Skeletal muscle tissue (tissue), 4 donors: ENCODE measurements around the gene ADK. TPM values are rescaled to one million over a fixed set of nuclear protein-coding genes. Genes with fewer than 3 reads are reported as not detected.
"Not testable (repeated sequence)": the region's sequence is repeated elsewhere in the genome, so short reads cannot be mapped to it uniquely, and the experiment has no call there.

ENCODE experiments used
- H3K27ac ChIP-seq: one replicate; pipeline ENCODE4 v1.7.0; 2013; ENCODE audit warnings: mild to moderate bottlenecking, low read depth, low read length, inconsistent platforms
- H3K27me3 ChIP-seq, 3 donors: one replicate each; pipeline ENCODE4 v1.7.0; 2013; ENCODE audit warnings: low read length in 3 of 3; ENCODE audit not compliant: control insufficient read depth in 3 of 3, insufficient read depth in 3 of 3
- H3K36me3 ChIP-seq, 3 donors: one replicate each; pipeline ENCODE4 v1.7.0; 2013; ENCODE audit warnings: low read length in 3 of 3; ENCODE audit not compliant: control insufficient read depth in 3 of 3, insufficient read depth in 3 of 3
- H3K4me1 ChIP-seq, 3 donors: one replicate each; pipeline ENCODE4 v1.7.0; 2013; ENCODE audit warnings: low read length in 3 of 3, mild to moderate bottlenecking in 3 of 3; ENCODE audit not compliant: control insufficient read depth in 3 of 3, insufficient read depth in 3 of 3
- H3K4me3 ChIP-seq, 3 donors: one replicate each; pipeline ENCODE4 v1.7.0; 2013; ENCODE audit warnings: low read length in 3 of 3
- H3K9ac ChIP-seq, 3 donors: one replicate each; pipeline ENCODE4 v1.7.0; 2013; ENCODE audit warnings: low read length in 3 of 3, mild to moderate bottlenecking in 3 of 3, moderate library complexity in 2 of 3, low read depth in 1 of 3
- H3K9me3 ChIP-seq, 3 donors: one replicate each; pipeline ENCODE4 v1.7.0; 2013; ENCODE audit warnings: low read length in 3 of 3; ENCODE audit not compliant: control insufficient read depth in 3 of 3
- total RNA-seq: library from RNA; depleted of rRNA; stranded (reverse); fragments of >200 nt; gene quantifications from one replicate; pipeline ENCODE4 v1.2.3, GENCODE V29; 2014
- donor health status: Osteomylitis.

ADK gene
- total RNA-seq, 1 donor from 2014 or later: 28.2 TPM

GRCh38 chr10:74117738-74118137 lies 33.3 kb upstream of the ADK start:
- no peak overlapping the region for H3K4me3 ChIP-seq
- H3K27ac ChIP-seq: no peak overlapping the region
- no peaks in the 10 kb centered on the region for H3K4me1 ChIP-seq
- H3K9me3 ChIP-seq: no peaks in the 10 kb centered on the region
- H3K36me3 ChIP-seq: peaks cover 42 to 85% (median 73%) of the 10 kb centered on the region in 3 donors
- no peak overlapping the region for H3K9ac ChIP-seq
- no peaks in the 10 kb centered on the region for H3K27me3 ChIP-seq

DNA sequence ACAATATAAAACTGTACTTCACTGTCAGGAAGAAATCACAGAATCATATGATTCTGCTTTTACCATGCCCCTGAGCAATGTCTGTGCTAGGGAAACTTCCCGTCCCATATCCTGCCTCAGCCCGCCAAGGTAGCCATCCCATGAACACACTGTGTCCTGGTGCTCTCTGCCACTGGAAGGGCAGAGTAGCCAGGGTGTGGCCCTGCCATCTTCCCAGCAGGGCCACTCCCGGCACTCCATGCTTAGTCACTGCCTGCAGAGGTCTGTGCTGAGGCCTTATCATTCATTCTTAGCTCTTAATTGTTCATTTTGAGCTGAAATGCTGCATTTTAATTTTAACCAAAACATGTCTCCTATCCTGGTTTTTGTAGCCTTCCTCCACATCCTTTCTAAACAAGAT lies 32.2 kb upstream of the ADK start:
- peaks cover 39 to 84% (median 76%) of the 10 kb centered on the region in 3 donors for H3K36me3 ChIP-seq

GRCh38 chr10:74120911-74121310 lies 30.1 kb upstream of the ADK start:
- no peak overlapping the region for H3K9ac ChIP-seq
- H3K4me3 ChIP-seq: no peak overlapping the region
- H3K27me3 ChIP-seq: no peaks in the 10 kb centered on the region
- peaks cover 19 to 78% (median 75%) of the 10 kb centered on the region in 3 donors for H3K36me3 ChIP-seq
- H3K27ac ChIP-seq: no peak overlapping the region
- H3K4me1 ChIP-seq: no peaks in the 10 kb centered on the region
- H3K9me3 ChIP-seq: no peaks in the 10 kb centered on the region

More for the DNA sequence above, 32.2 kb upstream of the ADK start:
- H3K9me3 ChIP-seq: no peaks in the 10 kb centered on the region
- no peak overlapping the region for H3K4me3 ChIP-seq
- H3K27me3 ChIP-seq: no peaks in the 10 kb centered on the region
- H3K4me1 ChIP-seq: no peaks in the 10 kb centered on the region
- no peak overlapping the region for H3K9ac ChIP-seq
- H3K27ac ChIP-seq: no peak overlapping the region

GRCh38 chr10:74121368-74121767 lies 29.7 kb upstream of the ADK start:
- Histone ChIP-seq H3K9ac (no peak overlapping the region), H3K4me1 (no peaks in the 10 kb centered on the region), H3K36me3 (peaks cover 20 to 78% (median 75%) of the 10 kb centered on the region in 3 donors), H3K9me3 (no peaks in the 10 kb centered on the region), H3K27ac (no peak overlapping the region), H3K27me3 (no peaks in the 10 kb centered on the region), H3K4me3 (no peak overlapping the region)

DNA sequence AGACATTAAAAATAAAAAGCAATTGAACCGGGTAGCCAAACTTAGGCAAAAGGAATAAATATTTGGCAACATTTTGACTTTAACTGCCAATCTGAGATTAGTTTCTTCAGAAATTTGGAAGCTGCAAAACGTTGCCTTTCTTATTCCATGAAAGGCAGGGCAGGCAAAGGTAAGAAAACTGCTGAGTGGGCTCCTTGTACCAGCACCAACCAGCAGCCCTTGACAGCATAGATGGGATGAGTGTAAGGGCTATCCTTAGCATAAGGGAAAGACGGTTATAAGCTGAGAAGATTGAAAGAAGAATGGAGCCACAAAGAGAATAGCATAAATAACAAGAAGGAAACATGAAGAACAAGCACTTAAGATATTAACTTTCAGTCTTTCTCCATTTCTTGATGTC lies 29.0 kb upstream of the ADK start:
- no peaks in the 10 kb centered on the region for H3K9me3 ChIP-seq
- H3K36me3 ChIP-seq: peaks cover 20 to 75% (median 74%) of the 10 kb centered on the region in 3 donors

DNA sequence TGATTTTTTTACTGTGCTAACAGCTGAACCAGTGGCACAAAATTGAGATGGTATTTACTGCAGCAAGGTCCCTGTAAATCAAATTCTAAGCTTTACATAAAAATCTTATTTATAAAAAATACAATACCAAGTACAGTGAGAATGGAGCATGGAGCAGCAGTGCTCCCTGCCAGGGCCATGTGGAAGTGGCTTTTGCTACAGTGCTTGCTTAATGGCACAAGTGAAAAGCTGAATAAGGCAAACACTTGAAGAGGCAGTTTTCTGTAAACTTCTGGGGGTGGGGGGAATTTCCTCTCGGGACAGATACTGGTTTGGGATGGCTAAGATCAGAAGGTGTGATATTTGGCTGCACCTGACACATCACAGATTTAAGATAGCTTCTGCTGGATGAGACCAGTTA lies 27.9 kb upstream of the ADK start:
- Histone ChIP-seq H3K9ac (no peak overlapping the region), H3K27ac (no peak overlapping the region), H3K27me3 (no peaks in the 10 kb centered on the region), H3K9me3 (no peaks in the 10 kb centered on the region), H3K4me1 (no peaks in the 10 kb centered on the region), H3K4me3 (no peak overlapping the region), H3K36me3 (peaks cover 17 to 71% (median 66%) of the 10 kb centered on the region in 3 donors)

More for the DNA sequence above, 29.0 kb upstream of the ADK start:
- no peaks in the 10 kb centered on the region for H3K4me1 ChIP-seq
- no peaks in the 10 kb centered on the region for H3K27me3 ChIP-seq
- no peak overlapping the region for H3K27ac ChIP-seq
- H3K4me3 ChIP-seq: no peak overlapping the region
- H3K9ac ChIP-seq: no peak overlapping the region

DNA sequence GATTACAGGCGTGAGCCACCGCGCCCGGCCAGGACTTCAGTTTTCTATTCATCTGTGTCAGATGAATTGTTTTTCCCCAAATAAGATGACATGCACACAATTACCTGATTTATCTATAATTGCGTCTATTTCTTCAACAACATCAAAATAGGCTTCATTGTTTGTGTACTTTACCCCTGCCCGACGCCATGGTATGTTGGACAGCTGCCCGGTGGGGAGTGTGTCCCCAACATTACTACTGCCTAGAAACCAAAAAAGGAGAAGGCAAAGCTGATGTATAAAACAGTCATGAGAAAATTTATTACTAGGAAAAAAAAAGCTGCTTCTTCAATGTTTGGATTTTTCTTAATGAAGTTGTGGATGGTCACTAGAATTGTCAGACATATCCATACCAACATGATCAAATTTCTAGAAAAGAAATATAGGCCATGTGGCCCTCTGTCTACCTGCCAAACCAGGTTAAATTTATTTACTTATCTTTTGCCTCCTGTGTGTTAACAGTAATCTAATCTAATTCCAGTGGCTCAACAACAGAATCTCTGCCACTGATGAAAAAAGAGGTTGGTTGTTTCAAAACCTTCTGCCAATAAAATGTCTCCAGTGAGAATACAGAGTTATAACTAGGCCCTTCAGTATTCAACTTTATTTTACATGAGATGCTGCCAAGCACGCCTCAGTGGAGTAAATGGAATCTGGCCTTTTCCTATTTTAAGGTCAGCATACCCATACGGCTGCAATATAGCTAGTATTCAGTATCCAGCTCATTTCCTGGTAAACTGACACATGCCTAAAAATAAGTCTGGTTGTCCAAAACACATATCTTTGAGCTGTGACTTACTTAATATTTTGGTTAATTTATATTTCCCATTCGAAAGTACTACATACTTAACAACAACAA lies 16.8 kb upstream of the ADK start:
- Histone ChIP-seq H3K36me3 (peaks cover 27 to 53% (median 51%) of the 10 kb centered on the region in 3 donors), H3K4me3 (no peak overlapping the region), H3K27ac (peak overlapping the region; percentile 25), H3K9ac (no peak overlapping the region), H3K9me3 (no peaks in the 10 kb centered on the region), H3K4me1 (peaks cover 0 to 2% (median 0%) of the 10 kb centered on the region in 3 donors), H3K27me3 (no peaks in the 10 kb centered on the region)

GRCh38 chr10:74135452-74135851 lies 15.6 kb upstream of the ADK start:
- Histone ChIP-seq H3K9ac (no peak overlapping the region), H3K4me3 (no peak overlapping the region), H3K4me1 (peaks cover 0 to 2% (median 0%) of the 10 kb centered on the region in 3 donors), H3K36me3 (peaks cover 30 to 49% (median 48%) of the 10 kb centered on the region in 3 donors), H3K27ac (no peak overlapping the region), H3K27me3 (no peaks in the 10 kb centered on the region), H3K9me3 (no peaks in the 10 kb centered on the region)

DNA sequence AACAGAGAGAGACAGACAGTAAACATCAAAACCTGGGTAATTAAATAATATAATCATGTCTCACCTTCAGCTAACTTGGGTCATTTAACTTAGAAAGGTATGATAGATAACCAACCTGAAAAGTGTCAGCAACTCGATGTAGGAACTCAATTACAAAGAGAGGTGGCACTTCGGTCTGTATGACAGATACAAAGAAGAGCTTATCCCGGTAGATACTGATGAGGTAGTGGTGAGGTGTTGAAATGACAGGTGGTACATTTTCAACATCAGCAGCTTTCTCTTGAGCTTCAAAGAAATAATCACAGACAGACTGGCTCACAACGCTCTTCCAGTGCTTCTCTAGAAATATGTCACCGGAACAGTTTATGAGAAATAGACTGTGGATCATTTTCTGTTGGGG lies 13.0 kb upstream of the ADK start:
- peaks cover 24 to 40% (median 38%) of the 10 kb centered on the region in 3 donors for H3K36me3 ChIP-seq
- no peaks in the 10 kb centered on the region for H3K27me3 ChIP-seq
- no peak overlapping the region for H3K9ac ChIP-seq
- H3K4me1 ChIP-seq: peaks cover 0 to 2% (median 0%) of the 10 kb centered on the region in 3 donors
- H3K9me3 ChIP-seq: no peaks in the 10 kb centered on the region
- H3K4me3 ChIP-seq: no peak overlapping the region
- H3K27ac ChIP-seq: no peak overlapping the region

- not testable (repeated sequence) for H3K27me3 ChIP-seq, H3K9me3 ChIP-seq, H3K4me1 ChIP-seq, H3K27ac ChIP-seq, H3K4me3 ChIP-seq, H3K9ac ChIP-seq
- peaks cover 20 to 40% (median 34%) of the 10 kb centered on the region in 3 donors for H3K36me3 ChIP-seq
Observed at GRCh38 chr10:74138596-74138995, 12.4 kb upstream of the ADK start.
